OCI-LY1 (cell line): ENCODE data around the gene SERPINA6.

ENCODE experiments used
- EZH2 ChIP-seq: fragments of 200-600 bp; sonication (generic), shearing (Covaris generic); IDR thresholded peaks from 2 replicates; pipeline ENCODE4 v1.8.0; 2017; ENCODE audit warnings: borderline replicate concordance, mixed run types, mild to moderate bottlenecking, antibody characterized with exemption, low read length, moderate library complexity, mixed read lengths
- TF ChIP-seq, protein P1 (sequence below): fragments of 200-600 bp; sonication (generic), shearing (Covaris generic); IDR thresholded peaks from 2 replicates; pipeline ENCODE4 v1.5.1; 2017; ENCODE audit warnings: mild to moderate bottlenecking, antibody characterized with exemption, low read length, moderate library complexity, mixed read lengths

DNA sequence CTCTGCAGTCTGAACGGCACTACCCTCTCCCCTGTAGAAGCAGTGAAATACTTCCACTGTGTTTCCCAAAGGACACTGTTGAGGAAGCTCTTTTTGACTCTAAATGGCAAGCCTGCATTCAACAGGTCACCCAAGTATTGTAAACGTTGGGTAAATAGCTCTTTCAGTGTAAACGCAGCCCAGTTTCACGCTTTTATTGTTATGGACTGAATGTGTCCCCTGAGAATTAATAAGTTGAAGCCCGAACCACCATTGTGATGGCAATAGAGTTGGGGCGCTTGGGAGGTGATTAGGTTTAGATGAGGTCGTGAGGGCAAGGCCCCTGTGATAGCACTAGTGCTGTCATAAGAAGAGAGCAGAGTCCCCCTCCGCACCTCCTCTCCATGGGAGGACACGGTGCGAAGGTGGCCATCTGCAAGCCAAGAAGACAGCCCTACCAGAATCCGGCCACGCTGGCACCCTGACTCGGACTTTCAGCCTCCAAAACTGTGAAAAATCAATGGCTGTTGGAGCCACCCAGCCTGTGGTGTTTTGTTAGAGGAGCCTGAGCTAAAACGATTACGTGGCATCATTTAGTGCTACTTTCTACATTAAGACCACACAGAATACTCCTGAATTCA, 31.1 kb downstream of the SERPINA6 start:
- TF ChIP-seq, protein P1, sequence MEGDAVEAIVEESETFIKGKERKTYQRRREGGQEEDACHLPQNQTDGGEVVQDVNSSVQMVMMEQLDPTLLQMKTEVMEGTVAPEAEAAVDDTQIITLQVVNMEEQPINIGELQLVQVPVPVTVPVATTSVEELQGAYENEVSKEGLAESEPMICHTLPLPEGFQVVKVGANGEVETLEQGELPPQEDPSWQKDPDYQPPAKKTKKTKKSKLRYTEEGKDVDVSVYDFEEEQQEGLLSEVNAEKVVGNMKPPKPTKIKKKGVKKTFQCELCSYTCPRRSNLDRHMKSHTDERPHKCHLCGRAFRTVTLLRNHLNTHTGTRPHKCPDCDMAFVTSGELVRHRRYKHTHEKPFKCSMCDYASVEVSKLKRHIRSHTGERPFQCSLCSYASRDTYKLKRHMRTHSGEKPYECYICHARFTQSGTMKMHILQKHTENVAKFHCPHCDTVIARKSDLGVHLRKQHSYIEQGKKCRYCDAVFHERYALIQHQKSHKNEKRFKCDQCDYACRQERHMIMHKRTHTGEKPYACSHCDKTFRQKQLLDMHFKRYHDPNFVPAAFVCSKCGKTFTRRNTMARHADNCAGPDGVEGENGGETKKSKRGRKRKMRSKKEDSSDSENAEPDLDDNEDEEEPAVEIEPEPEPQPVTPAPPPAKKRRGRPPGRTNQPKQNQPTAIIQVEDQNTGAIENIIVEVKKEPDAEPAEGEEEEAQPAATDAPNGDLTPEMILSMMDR: no peak
- TF ChIP-seq EZH2: no peak
